GM19468 (cell line): ENCODE measurements around the gene DLGAP1.

Experiments used
- ATAC-seq: cut with Tn5 transposase; IDR thresholded peaks from one replicate; pipeline ENCODE4 v1.9.1; 2021; ENCODE audit warnings: mild to moderate bottlenecking, moderate library complexity, moderate number of reproducible peaks; ENCODE audit not compliant: unreplicated experiment; ENCODE audit errors: extremely low read depth

DLGAP1 gene

DNA sequence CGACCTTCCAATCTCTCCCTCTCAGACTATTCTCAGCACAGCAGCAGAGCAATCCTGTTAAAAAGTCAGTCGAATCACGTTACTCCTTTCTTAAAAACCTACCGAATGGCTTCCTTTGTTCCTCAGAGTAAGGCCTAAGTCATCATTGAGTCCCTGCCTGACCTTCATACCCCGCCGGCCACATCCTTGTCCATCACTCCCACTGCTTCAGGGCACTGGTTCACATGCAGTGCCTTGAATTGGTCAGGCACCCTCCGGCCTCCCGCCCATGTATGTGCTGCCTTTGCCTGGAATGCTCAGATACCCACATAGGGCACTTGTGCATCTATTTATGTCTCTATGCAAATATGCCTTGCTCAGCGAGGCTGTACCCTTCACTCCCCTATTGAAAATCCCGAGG lies 206.4 kb downstream of the DLGAP1 start:
- ATAC-seq = no peak

DNA sequence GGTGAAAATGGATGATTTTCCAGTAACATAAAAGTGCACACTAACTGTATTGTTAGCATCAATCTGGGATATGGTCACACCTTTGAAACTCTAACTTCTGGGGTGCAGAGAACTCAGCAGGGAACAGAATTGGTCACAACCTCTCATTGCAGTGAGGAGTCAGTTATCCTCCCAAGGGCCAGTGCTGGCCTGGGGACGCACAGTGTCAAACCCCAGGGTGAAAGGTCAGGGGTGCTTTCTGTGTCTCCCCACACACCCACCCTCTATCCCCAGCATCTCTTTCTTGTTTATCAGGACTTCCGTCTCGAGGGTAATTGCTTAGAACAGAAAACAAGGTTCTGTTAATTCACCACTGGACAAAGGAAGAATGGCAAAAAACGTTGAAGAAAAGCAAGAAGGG lies 208.7 kb downstream of the DLGAP1 start:
- ATAC-seq = no peak

DNA sequence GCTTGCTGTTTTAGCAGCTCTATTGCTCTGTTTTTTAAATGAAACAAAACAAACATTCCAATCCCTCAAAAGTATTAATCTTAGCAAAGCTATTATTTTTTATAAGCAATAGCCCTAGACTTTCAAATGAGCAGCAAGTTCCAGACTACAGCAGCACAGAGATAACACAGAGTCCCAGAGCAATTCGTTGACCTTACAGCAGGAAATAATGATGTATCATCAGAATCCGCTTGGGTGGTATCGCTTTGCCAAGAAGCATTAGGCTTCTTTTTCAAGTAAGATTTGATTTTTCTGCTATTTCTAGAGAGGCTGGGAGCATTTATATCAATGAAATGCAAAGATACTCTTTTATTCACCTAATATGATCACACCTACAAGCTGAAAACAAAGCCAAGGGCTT lies 209.7 kb downstream of the DLGAP1 start:
- no peak for ATAC-seq

DNA sequence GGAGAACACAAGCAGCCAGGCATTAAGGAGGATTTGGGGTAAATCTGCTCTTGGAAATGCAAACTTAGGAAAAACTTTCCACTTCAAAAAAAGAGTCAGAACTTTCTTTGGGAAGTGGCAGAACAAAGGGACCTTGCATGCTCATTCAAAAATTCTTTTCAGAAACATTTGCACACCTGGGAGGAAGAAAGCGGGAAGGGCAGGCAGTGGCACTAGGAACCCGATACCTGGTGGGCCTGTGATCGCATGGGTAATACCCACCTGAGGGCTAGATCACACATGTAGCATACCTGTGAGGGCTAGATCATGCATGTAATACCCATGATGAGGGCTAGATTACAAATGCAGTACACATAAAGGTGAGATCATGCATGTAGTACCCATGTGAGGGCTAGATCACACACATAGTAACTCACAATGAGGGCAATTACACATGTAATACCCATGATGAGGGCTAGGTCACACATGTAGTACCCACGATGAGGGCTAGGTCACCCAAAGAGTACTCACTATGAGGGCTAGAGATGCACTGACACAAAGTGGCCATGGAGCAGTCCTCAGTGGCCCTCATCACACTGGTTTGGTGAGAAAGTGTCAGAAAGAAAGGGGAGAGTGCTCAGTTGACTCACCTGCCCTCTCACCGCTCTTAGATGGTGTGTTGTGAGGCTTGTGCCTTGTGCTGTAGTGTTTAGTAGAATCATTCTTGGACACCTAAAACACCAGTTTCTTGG lies 212.5 kb downstream of the DLGAP1 start:
- ATAC-seq = no peak

DNA sequence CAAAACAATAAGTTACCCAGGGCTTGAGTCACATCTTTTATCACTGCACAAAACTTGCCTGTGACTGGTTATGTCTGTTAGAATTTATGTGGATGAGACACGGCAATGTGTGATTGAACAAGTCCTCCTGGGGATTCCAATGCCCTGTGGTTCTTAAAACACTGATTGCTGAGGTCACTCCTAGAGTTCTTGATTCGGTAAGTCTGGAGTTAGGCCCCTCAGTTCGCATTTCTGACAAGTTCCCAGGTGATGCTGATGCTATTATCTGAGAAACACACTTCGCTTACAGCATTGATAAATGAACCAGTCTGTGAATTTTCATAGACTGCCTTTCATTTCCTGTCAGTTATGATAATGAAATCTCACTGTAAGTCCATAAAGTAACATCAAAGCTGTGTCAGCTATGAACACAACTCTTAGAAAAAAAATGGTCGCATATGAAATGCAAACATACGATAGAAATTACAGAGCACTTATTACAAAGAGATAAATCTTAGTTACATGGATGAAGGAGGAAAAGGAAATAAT lies 214.0 kb downstream of the DLGAP1 start:
- ATAC-seq = no peak

DNA sequence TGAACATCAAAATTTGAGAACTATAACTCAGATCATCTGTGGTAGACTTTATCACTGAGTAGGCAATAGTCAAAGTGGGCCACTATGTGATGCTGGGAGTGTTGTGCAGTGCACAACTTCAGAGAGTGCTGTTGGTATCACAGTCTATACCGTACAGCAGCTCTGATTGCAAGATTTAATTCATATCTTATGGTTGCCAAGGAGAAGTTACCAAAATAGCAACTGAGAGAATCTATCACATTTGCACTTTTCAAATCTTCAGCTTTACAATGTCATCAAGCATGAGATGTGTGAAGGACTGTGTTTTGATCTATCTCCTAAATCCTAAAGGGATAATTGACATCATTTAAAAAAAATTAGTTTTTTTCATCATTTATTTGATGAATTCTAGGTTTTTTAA lies 216.1 kb downstream of the DLGAP1 start:
- no peak for ATAC-seq

DNA sequence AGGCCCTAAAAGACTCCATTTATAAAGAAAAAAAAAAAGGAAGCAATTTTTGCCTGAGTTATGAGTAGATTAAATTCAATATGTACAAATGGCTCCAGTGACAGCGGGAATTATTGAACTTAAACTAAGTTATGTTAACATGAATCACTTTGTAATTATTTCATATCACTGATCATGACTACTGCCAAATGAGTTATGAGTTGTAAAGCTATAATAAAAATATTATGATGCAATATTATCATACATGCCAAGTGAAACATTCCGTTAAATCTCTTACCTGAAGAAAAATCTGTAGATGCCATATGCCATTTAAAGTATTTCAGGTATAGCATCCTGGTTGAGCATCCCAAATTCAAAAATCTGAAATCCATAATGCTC lies 217.5 kb downstream of the DLGAP1 start:
- ATAC-seq = no peak

DNA sequence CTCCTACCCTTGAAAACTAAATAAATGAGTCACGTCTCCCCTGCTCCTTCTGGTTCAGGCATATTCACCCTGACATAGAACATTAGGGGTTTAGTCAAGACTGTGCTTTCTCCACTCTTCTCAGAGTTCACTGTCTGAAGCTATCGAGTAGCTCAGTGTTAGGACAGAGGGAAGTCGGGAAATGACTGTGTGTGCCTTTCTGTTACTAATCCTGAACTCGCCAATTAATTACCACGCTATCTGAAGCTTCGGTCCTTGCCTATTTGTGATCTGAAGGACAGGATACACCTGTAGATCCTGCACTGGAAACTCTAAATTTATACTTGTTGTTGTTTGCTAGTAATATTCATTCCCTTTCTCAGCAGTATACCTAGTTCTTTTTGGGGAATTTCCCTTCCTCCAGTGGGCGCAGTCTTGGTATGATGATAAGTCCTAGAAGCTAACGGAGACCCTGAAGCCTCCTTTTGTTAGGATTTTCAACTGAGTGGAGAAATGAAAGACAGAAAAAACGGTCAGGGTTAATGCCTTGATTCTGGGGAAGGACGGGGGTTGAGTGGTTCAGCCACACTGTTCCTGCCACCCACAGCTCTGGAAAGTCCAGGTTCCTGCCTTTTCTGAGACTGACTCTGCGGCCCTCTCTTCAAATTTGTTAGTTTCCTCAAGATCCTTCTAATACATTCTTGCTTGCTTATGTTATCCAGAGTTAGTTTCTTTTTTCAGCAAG lies 218.0 kb downstream of the DLGAP1 start:
- ATAC-seq = no peak

DNA sequence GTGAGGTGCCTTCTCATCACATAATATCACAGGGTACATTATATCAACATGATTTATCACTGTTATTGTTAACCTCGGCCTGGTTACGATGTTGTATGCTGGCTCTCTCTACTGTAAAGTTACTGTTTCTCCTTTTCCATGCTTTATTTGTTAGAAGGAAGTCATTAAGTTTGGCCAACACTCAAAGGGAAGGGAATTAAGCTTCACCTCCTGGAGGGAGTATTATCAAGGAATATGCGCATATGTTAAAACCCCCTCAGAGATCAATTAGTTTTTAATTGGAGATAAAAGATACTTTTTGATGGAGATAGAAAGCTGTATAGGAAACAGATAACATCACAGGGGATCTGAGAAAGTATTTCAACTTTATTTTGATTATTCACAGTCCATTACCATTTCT lies 221.6 kb downstream of the DLGAP1 start:
- ATAC-seq = no peak

DNA sequence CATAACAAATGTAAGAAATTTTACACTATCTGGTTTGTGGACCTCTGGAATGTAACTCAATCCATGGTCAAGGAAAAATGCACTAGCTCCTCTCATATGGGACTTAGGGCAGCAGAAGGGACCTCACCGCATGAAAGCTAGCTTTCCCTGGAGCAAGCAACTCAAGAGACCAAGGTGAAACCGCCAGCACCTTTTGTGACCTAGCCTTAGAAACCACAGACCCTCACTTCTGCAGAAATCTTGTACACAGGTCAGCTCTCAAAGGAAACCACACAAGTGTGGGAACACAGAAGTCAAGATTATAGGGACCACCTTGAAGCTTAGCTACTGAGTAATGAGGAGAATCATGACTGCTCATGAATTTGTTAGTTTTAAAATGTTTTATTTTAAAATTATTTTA lies 222.5 kb downstream of the DLGAP1 start:
- no peak for ATAC-seq

DNA sequence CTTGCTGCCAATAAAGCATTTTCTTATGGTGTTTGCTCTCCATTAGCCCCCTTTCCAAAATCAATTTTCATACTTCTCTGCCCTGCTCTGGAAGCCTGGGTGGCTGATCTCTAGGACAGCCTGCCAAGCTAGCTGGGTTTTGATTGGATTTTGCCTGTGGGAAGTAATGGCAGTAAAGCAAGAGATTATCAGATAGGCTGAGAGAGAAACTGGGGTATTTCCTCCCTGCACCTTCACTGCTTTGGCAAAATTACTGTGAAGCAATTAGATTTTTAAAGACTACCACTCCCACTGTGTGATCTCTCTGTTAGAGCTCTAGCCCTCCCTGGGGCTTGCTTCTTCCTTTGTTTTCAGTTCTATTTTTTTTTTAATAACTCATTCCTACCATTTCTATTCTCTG lies 223.8 kb downstream of the DLGAP1 start:
- no peak for ATAC-seq

DNA sequence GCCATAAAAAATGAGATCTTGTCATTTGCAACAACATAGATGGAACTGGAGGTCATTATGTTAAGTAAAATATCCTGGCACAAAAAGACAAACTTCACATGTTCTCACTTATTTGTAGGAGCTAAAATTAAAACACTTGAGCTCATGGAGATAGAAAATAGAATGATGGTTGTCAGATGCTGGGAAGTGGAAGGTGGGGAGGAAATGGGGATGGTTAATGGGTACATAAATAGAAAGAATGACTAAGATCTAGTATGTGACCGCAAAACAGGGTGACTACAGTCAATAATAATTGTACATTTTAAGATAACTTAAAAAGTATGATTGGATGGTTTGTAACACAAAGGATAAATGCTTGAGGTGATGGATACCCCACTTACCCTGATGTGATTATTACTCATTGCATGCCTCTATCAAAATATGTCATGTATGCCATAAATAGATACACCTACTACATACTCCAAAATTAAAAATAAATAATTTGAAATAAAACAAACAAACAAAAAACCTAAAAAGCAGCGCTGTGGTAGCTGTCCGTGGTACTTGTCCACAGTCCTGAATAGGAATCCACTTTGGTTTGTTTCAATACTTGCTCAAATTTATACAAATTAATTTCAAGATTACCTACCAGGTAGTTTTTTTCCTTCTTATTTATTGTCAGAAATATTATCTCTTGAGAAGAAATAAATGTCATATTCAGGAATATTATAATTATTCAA lies 224.5 kb downstream of the DLGAP1 start:
- no peak for ATAC-seq

DNA sequence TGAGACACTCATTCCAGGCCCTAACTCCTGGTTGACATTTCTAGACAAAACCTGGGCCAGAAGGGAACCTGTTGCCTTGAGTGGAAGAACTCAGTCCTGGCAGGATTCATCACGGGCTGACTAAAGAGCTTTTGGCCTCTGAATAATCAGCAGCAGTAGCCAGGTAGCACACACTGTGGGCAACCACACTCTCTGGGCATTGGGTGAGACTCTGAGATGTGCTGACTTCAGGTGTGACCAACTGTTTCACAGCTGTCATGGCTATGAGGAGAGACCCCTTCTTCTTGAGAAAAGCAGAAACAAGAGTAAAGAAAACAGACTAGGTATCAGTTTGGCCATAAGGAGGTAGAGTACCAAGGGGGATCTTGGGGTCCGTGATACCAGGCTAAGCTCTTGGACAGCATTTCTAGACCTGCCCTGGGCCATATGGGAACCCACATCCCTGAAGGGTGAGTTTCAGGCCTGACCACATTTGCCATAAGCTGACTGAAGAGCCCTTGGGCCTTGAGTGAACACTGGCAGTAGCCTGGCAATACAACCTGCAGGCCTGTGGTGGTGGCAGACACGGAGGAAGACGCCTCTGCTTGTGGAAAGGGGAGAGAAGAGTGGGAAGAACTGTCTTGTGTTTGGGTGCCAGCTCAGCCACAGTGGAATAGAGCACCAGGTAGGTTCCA lies 230.9 kb downstream of the DLGAP1 start:
- ATAC-seq = no peak

DNA sequence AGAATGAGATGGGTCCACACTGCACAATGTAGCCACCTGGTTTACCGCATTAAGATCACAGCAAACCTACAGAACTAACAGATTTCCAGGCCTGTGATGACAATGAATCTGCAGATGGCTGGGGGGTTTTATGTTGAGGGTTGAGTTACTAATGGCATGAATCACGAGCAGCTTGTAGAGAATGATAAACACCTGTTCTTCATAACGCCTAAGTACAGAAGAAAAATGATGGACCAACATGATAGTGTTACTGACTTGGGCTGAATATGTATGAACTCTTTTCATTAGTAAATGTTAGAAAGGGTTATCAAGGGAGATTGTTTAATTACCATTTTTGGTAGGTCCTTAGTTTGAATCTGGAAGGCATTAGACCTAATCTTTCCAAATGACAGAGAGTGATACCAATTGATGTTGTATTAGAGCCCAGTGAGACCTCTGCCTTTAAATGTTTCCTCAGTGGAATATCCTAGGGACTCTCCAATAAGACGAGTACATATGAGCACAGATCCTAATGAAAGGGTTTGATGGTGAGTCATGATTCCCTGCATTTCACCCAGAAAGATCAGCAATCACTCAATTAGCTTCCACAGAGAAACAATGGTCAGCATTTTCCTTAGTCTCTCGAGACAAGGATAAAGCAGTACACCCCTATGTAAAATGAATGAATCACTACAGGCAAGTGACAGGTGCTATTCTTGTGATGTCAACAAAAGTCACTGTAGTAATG lies 243.8 kb downstream of the DLGAP1 start:
- ATAC-seq = no peak

DNA sequence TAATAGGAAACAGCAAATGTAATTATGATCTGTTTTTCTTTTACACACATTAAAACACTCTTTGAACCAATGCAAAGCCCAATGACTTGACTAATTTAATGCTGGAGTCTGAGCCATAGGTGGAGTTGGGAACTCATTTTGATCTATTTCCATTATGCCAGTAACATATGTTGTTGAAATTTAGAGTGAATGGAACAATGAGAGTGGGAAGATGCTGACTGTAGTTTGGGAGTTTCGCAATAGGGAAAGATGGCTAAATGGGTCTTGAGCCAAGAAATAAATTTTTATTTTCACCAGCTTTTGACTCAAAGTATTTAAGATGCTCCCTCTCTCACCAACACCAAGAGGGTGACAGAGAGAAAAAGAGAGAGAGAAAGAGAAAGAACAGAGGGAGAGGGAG lies 246.7 kb downstream of the DLGAP1 start:
- no peak for ATAC-seq

DNA sequence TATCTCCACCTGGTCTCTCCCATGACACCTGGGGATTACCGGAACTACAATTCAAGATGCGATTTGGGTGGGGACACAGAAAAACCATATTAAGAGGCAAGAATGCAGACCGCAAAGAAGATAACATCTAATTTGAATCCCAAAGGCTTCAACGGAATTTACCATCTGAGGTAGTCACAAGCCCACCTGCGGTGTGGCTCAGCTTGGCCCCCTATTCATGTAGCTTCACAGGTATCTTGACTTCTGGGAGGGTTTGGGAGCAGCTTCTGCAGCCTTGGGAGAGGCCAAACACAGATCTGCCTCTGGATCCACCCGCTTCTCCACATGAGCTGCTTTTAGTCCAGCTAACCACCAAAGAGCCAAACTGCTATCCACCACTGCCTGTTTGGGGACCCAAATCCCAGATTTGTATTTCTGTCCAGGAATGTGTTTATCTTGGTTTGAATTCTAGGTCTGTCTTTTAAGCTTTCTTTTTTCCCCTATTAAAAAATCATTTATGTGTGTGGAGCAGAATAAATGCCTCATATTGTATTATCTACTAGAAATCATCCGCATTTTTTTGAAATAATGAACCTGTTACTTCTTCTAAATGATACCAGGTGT lies 247.6 kb downstream of the DLGAP1 start:
- no peak for ATAC-seq

DNA sequence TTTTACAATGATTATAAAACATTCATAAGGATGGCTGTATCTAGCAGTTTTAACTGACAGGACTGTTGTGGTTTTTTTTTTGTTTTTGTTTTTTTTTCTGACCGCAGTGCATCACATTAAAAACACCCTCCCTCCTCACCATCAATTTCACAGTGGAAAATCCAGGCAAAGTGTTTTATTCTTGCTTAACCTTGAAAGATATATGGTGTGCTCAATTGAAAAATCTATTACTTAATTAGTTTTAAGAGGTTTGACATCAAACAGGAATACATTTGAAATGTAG lies 250.7 kb downstream of the DLGAP1 start:
- ATAC-seq = no peak

DNA sequence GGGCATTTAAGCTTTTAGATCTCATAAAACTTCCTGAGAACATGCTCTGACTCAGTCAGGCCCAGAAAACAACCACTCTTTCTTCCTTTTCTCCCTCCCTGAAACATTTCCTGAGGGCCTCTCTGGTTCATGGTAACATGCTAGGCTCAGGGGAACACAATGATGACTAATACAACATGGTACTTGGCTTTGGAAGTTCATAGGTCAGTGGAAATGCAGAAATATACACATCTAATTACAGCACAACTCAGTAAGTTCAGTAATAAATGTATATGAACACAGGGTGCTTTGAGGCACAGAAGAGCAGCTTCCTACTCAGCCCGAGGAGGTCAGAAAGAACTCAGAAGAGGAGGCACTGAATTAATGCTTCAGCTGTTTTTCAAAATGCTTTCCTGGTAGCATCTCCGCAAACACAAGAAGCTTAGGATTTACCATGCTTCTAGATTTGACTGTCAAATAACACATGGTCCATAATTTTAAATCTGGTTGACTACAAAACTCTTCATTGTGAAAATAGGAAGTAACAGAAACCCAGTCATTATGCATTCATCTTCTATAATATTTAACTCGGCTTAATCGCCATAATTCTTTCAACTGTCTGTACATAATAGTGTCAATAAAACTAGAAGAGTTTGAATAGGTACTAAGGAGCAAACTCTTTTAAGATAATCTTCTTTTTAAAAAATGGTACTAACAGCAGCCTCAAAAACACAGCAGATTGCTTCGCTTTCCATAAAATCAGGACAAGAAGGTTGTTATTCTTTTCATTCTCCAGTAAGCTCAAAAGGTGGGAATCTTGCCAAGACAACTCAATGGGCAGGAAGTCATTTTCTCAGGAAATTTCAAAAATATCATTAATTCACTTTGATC lies 251.3 kb downstream of the DLGAP1 start:
- ATAC-seq = no peak

DNA sequence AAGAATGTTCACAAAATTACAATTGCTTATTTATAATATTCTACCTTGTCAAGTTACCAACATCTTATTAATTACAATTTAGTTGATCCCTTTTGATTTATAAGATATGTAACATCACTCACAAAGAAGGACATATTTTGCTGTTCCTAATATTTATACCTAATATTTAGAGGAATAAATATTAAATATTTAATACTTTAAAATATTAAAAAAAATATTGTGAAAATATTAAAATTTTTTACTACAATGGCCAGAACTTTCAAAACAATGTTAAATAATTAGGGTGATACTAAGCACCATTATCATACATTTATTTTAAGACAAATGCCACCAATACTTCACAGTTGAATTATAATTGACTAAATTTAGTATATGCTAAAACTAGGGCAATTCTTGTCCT lies 254.7 kb downstream of the DLGAP1 start:
- ATAC-seq = no peak
